Medulla oblongata (tissue), 1 donor: ENCODE data around the gene KCNAB3.
"Not testable (repeated sequence)": the region's sequence is repeated elsewhere in the genome, so short reads cannot be mapped to it uniquely, and the experiment has no call there.

Source experiments
- DNase-seq: peaks from one replicate; pipeline ENCODE4 v3.0.0-alpha.2; 2015; ENCODE audit errors: extremely low spot score

The KCNAB3 gene

DNA sequence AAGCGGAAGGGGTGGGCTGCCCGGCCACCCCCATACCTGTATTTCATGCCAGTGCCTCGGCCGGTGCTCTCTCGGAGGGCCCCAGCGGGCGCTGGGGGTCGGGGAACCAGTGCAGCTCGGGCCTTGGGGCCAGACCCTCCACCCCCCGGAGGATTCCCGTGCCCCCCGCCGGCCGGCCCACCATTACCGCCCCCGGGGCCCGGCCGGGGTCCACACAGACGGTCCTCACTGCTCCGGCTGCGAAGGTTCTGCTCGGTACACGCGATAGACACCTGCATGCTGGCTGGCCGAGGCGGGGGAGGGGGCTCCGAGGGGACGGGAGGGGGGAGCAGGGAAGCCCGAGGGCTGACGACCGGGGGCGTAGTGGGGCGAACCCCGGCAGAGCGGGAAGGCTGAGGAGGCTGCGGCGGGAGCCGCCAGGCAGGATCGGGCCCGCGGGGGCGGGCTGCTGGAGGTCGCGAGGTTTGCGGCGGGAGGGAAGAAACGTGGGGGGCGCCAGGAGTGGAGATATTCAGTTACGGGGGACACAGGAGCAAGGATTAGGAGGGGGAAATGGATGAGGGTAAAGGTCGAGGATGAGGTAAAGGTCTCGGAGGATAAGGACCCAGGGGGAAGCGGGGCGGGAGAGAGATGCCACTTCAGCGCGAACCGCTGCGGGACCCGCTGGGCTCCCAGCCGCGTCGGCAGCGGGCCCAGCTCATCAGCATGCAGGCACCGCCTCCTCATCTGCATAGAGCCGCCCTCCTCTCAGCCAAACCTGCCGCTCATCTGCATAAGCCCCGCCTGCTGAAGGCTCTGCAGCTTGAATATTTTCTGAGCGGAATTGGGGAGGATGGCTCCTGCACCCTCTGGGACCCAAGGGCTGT, at the start of gene KCNAB3:
TSS of gene KCNAB3 (minus strand) at position 699 of the 866 bp plus-strand sequence. CDS start at position 278, 421 bp downstream.
- DNase-seq, result peak; percentile 37

DNA sequence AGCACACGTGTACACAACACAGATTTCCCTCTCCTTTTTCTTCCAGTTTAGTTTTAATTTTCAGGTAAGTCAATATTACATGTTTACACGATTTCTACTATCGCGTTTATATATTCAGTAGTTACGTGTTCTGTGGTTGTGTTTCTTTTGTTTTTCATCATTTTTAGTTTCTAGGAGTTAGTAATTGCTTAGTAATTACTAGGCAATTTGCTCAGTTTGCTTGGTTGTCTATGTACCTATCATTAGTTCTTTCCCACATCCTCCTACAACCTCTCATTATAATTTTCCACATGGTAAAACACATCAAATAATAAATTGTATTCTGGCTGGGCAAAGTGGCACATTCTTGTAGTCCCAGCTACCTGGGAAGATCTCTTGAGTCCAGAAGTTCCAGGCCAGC, 48.1 kb upstream of the KCNAB3 start:
- no peak for DNase-seq

DNA sequence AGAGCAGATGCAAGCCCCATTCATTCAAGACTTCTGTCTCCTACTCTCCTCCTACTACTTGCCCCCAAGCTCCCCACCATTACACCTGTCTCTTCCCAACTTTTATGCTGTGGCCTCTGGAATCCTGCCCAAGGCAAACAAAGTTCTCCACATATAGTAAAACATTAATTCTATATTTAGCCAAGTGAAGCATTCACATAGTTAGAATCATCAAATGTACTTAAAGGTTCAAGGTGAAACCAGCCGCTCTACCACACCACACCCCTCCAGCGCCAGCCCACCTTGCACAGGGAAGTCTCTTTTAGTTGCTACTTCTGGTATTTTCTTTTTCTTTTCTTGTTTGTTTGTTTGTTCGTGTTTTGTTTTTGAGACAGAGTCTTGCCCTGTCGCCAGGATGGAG, 47.4 kb upstream of the KCNAB3 start:
- no peak for DNase-seq

- DNase-seq, result no peak
Measured at GRCh38 chr17:7974638-7975131, 45.0 kb upstream of the KCNAB3 start.

- no peak for DNase-seq
Measured at GRCh38 chr17:7972131-7972785, 42.6 kb upstream of the KCNAB3 start.

DNA sequence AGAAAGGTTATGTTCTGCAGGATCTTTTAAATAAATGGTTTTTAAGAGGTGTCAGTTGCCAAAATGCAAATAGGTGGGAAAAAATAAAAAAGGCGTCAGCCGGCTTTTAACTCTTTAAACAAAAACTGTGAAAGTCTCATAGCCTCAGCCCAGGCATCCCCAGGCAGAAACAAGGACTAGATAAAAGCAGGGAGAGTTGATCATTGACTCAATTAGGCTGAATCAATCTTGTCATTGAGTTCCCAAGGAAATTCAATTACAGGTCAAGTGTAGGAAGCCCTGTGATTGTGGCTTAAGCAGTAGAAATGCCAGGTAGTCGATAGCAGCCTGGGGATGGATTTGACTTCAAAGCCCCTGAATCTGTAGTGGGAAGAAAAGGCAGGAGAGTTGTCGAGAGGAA, 42.0 kb upstream of the KCNAB3 start:
- no peak for DNase-seq

DNA sequence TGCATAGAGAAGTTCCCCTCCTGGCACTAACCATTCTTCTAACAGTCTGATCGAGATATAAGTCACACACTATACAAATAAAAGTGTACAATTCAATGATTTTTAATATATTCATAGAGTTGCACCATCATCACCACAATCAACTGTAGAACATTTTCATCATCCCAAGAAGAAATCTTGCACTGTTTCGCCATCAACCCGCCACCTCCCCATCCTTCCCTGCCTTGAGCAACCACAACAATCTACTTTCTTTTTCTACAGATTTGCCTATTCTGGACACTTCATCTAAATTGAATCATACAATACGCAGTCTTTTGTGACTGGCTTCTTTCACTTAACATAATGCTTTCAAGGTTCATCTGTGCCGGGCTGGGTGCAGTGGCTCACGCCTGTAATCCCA, 39.8 kb upstream of the KCNAB3 start:
- DNase-seq, result no peak

DNA sequence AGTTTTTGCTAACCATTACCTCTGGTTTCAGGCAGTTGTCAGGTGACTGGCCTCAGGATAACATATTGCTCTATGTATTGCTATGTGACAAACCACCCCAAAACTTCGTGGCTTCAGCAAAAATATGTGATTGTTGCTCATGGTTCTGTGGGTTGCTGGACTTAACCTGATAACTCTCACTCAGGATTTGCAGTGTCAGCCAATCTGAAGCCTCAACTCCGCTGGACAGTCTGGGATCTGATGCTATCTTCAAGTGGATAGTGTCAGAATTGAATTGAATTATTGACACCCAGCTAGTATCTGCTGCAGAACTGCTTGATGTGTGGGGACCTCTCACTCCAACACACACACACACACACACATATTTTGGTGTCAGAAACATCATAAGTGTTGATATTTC, 38.1 kb upstream of the KCNAB3 start:
- no peak for DNase-seq

GRCh38 chr17:7961421-7961820, 31.8 kb upstream of the KCNAB3 start:
- no peak for DNase-seq

DNA sequence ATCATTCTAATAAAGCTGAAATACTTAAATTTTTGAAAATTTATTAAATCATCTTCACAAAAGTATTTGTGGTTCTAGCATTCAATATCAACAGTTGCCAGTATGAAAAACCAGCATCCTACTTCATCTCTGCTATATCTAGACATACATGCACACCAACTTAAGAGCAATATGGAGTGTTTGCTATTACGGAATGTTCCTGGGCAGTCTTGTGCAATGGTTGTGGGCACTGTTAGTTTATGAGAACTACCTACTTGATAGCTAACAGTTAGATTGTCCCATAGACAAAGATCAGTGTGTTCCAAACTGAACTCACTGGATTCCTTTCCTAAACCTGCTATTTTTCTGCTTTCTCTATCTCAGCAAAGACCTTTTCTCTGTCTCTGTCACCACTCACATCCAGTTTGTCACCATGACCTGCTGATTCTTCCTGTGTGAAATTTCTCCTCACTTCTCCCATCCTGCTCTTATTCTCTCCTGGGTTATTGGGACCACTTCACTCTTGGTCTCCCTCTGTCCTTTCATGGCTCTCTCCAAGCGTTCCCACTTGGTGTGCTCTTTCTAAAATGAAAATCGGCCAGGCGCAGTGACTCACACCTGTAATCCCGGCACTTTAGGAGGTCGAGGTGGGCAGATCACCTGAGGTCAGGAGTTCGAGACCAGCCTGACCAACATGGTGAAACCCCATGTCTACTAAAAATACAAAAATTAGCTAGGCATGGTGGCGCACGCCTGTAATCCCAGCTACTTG, 30.0 kb upstream of the KCNAB3 start:
- no peak for DNase-seq

- peak; percentile 35 for DNase-seq
Measured at GRCh38 chr17:7956228-7956965, 26.7 kb upstream of the KCNAB3 start.

- no peak for DNase-seq
Measured at GRCh38 chr17:7955414-7956227, 26.0 kb upstream of the KCNAB3 start.

- not testable (repeated sequence) for DNase-seq
Measured at GRCh38 chr17:7953266-7953665, 23.6 kb upstream of the KCNAB3 start.

DNA sequence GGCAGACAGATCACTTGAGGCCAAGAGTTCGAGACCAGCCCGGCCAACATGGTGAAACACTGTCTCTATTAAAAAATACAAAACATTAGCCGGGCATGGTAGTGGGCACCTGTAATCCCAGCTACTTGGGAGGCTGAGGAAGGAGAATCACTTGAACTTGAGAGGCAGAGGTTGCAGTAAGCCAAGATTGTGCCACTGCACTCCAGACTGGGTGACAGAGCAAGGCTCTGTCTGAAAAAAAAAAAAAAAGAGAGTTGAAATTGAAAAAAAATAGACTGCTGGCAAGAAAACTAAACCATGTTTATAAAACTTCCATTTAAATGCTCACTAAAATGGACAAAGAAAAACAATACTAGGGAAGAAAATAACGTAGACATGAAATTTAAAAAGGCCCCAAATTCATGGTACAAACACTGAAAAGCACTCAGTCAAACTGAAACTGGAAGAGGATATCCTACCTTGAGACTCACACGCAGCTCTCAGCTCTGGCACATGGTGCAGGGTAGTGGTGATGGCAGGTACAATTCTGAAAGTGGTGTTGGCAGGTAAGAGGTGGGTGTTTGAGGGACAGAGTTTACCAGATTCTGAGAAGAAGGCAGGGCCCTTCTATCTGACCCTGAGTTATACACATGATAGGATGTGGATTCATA, 21.6 kb upstream of the KCNAB3 start:
- no peak for DNase-seq

DNA sequence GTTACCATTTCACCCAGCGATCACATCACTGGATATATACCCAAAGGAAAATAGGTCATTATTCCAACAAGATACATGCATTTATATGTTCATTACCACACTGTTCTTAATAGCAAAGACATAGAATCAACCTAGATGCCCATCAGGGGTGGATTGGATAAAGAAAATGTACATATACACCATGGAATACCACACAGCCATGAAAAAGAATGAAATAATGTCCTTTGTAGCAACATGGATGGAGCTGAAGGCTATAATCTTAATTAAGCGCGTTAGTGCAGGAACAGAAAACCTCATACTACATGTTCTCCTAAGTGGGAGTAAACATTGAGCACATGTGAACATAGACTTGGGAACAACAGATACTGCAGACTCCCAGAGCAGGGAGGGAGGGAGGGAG, 20.9 kb upstream of the KCNAB3 start:
- no peak for DNase-seq

DNA sequence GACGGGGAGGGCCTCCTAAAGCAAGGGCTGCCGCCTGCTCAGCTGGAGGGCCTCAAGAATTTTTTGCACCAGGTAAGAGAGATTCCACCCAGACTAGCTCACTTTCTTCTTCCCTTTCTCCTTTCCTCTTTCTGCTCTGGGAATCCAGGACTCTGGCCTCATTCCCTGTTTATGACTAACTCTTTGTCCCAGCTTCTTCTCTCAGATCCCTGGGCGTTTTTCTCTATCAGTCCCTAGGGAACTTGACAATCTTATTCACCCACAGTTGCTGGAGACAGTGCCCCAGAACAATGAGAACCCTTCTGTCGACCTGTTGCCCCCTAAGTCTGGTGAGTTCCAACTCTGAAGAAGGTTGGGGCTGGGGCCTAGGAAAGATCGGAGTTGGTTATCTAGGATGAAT, 18.0 kb upstream of the KCNAB3 start:
- DNase-seq, result no peak

DNA sequence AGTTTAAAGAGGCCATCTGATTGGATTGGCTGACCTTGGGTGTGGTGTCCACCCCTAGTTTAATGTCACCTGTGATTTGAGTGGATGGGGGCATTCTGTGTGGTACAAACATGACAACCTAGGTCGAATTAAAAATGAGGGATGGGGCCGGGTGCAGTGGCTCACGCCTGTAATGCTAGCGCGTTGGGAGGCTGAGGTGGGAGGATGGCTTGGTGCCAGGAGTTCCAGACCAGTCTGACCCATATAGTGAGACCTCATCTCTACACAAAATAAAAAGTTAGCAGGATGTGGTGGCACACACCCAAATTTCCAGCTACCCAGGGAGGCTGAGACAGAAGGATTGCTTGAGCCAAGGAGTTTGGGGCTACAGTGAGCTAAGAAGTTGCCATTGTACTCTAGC, 16.8 kb upstream of the KCNAB3 start:
- no peak for DNase-seq

GRCh38 chr17:7945651-7946050, 16.0 kb upstream of the KCNAB3 start:
- no peak for DNase-seq

DNA sequence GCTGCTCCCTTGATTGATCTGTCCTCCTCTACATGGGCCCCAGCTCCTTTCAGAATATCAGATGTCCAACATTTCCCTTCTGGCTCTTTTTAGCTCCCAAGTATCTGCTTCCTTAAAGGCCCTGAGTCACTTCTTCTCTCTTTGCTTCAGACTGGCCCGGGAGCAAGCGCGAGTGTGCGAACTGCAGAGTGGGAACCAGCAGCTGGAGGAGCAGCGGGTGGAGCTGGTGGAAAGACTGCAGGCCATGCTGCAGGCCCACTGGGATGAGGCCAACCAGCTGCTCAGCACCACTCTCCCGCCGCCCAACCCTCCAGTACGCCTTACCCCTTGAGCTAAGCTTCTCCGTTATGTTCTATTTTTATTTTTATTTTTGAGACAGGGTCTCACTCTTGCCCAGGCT, 14.7 kb upstream of the KCNAB3 start:
- no peak for DNase-seq

GRCh38 chr17:7943291-7943690, 13.6 kb upstream of the KCNAB3 start:
- no peak for DNase-seq
